Pancreas (tissue), 10 donors: ENCODE results near the gene PSME1. TPM values are rescaled to one million over a fixed set of nuclear protein-coding genes. Genes with fewer than 3 reads are reported as not detected.
A peak's percentile ranks its signal among the peaks of the same experiment; 100 is the strongest.

Source experiments
- ATAC-seq, 4 donors: fragments of 200-7000 bp; cut with Tn5 transposase; one replicate each; pipeline versions ENCODE4 v1.8.0 to v1.9.1; 2020; ENCODE audit warnings: mild to moderate bottlenecking in 4 of 4, moderate library complexity in 4 of 4
- DNase-seq, 6 donors: peaks; one replicate each; pipeline ENCODE4 v3.0.0-alpha.2; 2020
- FAIRE-seq: peaks from 2 replicates; lab custom pipeline; 2012; peaks lifted over from hg19 to GRCh38; lab: Jason Lieb, UNC
- H3K27ac ChIP-seq, 4 donors: fragments of 200-600 bp; sonication (generic); 1 replicate in 3 of 4; 2 replicates in 1 of 4; pipeline versions ENCODE4 v1.5.0 to v1.8.0; 2020
- H3K27me3 ChIP-seq, 4 donors: fragments of 200-600 bp; one replicate each; pipeline ENCODE4 v1.8.0; 2021
- H3K36me3 ChIP-seq, 3 donors: fragments of 200-600 bp; sonication (generic) in 1 of 3; one replicate each; pipeline versions ENCODE4 v1.5.0 to v1.8.0; 2020 to 2021
- H3K4me1 ChIP-seq, 3 donors: fragments of 200-600 bp; one replicate each; pipeline ENCODE4 v1.8.0; 2021
- H3K4me3 ChIP-seq, 4 donors: fragments of 200-600 bp; sonication (generic) in 2 of 4; one replicate each; pipeline versions ENCODE4 v1.5.0 to v1.8.0; 2020 to 2021
- H3K9me3 ChIP-seq, 4 donors: fragments of 200-600 bp; one replicate each; pipeline ENCODE4 v1.8.0; 2021
- CTCF ChIP-seq, 4 donors: fragments of 200-600 bp; sonication (generic) in 3 of 4; IDR thresholded peaks; one replicate each; pipeline versions ENCODE4 v1.5.0 to v1.8.0; 2021; ENCODE audit warnings: antibody characterized with exemption in 4 of 4
- WGBS, 2 donors: extraction: QIAGEN DNeasy Blood & Tissue Kit; methylation state at CpG; one replicate each; pipeline ENCODE4 v1.1.7; 2013; 5-methylcytosine and 5-hydroxymethylcytosine counted together
- intact Hi-C, 3 donors: fragments of 100-400 bp; cut with DNase I; formaldehyde crosslinking; loops; one replicate each; pipeline versions ENCODE4 v1.11.1 to v1.14.2; 2022
- polyA plus RNA-seq, 2 donors: library from polyadenylated mRNA; stranded (reverse); fragments of 200-250 nt; gene quantifications; one replicate each; pipeline ENCODE4 v1.2.3, GENCODE V29; 2013
- total RNA-seq, 6 donors: library from RNA; stranded (reverse); fragmentation: NEBNext Ultra II Directional in 4 of 6; extraction: Animal tissue kit (Norgen Biotek cat#: 25700) in 4 of 6; gene quantifications; one replicate each; pipeline versions ENCODE4 v1.2.1 to v1.2.4, GENCODE V29; 2021 to 2023
- donor health status: healthy with polysubstance abuse.
- donor health status: DM: no; HTN: no; CAD: no; lungs with moderate emphysema.
- donor health status: DM: no; HTN: no; CAD: no.
- donor health status: control.
- donor health status: control.
- donor health status: Bipolar disorder and iron deficiency.
- donor health status: DM: yes; HTN: yes; CAD: no.
- donor health status: DM: no; HTN: no; CAD: no.
- donor health status: DM: no; HTN: no; CAD: no.
- donor health status: DM: yes; HTN: yes; CAD: no.

The PSME1 gene
- total and polyA plus RNA-seq, 8 donors, result 46.4 to 132 (median 84.6) TPM

- no peak overlapping the region for H3K4me3 ChIP-seq
- H3K9me3 ChIP-seq, result no peaks in the 10 kb centered on the region
- TF ChIP-seq CTCF (IDR thresholded peaks at IDR 0.05), result no peak
- ATAC-seq (no peak), DNase-seq (peak in 1 of 6 donors; percentile 51), FAIRE-seq (no peak)
- H3K4me1 ChIP-seq, result peaks cover 8 to 20% (median 14%) of the 10 kb centered on the region in 3 donors
- WGBS, 2 donors, result 91 to 98% methylated on average over 3 of the region's 3 CpGs
- H3K27me3 ChIP-seq, result no peaks in the 10 kb centered on the region
- intact Hi-C loops, result no loop called here
- peaks cover 0 to 39% (median 26%) of the 10 kb centered on the region in 3 donors for H3K36me3 ChIP-seq
- no peak overlapping the region for H3K27ac ChIP-seq
Measured at GRCh38 chr14:24149302-24149969, 13.4 kb downstream of the PSME1 start.

GRCh38 chr14:24150061-24150460, 14.1 kb downstream of the PSME1 start:
- Histone ChIP-seq H3K4me3 (no peak overlapping the region), H3K9me3 (no peaks in the 10 kb centered on the region), H3K36me3 (peaks cover 0 to 45% (median 29%) of the 10 kb centered on the region in 3 donors), H3K27me3 (no peaks in the 10 kb centered on the region), H3K27ac (no peak overlapping the region), H3K4me1 (peaks cover 8 to 16% (median 14%) of the 10 kb centered on the region in 3 donors)
- TF ChIP-seq CTCF (IDR thresholded peaks at IDR 0.05), result no peak
- intact Hi-C loops, result no loop called here
- peak in 1 of 6 donors; percentile 59 for DNase-seq
- WGBS, 2 donors, result 83 to 87% methylated on average over 9 of the region's 9 CpGs
- no peak for ATAC-seq
- no peak for FAIRE-seq

GRCh38 chr14:24150567-24150966, 14.6 kb downstream of the PSME1 start:
- ATAC-seq (no peak), FAIRE-seq (no peak), DNase-seq (peak in 1 of 6 donors; percentile 60)
- peaks cover 4 to 11% (median 10%) of the 10 kb centered on the region in 3 donors for H3K4me1 ChIP-seq
- intact Hi-C loops, result no loop called here
- H3K36me3 ChIP-seq, result peaks cover 3 to 50% (median 34%) of the 10 kb centered on the region in 3 donors
- no peak overlapping the region for H3K4me3 ChIP-seq
- H3K27me3 ChIP-seq, result no peaks in the 10 kb centered on the region
- 87 to 91% methylated on average over 9 of the region's 9 CpGs for WGBS, 2 donors
- no peak for TF ChIP-seq CTCF (IDR thresholded peaks at IDR 0.05)
- H3K9me3 ChIP-seq, result no peaks in the 10 kb centered on the region
- H3K27ac ChIP-seq, result no peak overlapping the region

GRCh38 chr14:24150993-24151392, 15.0 kb downstream of the PSME1 start:
- intact Hi-C loops, result no loop called here
- no peak for TF ChIP-seq CTCF (IDR thresholded peaks at IDR 0.05)
- Histone ChIP-seq H3K4me1 (peaks cover 0 to 7% (median 6%) of the 10 kb centered on the region in 3 donors), H3K9me3 (no peaks in the 10 kb centered on the region), H3K27me3 (no peaks in the 10 kb centered on the region), H3K4me3 (no peak overlapping the region), H3K36me3 (peaks cover 3 to 54% (median 35%) of the 10 kb centered on the region in 3 donors), H3K27ac (no peak overlapping the region)
- peak in 2 of 6 donors; percentile 40 for DNase-seq
- ATAC-seq, result no peak
- 85 to 86% methylated on average over 8 to 9 of the region's 9 CpGs for WGBS, 2 donors
- no peak for FAIRE-seq
